HG02870 (cell line): Measurements from ENCODE around the gene TRAF1.

Experiments
- ATAC-seq: cut with Tn5 transposase; IDR thresholded peaks from one replicate; pipeline ENCODE4 v1.9.1; 2021; ENCODE audit warnings: mild to moderate bottlenecking, moderate library complexity; ENCODE audit not compliant: unreplicated experiment

TRAF1 gene

DNA sequence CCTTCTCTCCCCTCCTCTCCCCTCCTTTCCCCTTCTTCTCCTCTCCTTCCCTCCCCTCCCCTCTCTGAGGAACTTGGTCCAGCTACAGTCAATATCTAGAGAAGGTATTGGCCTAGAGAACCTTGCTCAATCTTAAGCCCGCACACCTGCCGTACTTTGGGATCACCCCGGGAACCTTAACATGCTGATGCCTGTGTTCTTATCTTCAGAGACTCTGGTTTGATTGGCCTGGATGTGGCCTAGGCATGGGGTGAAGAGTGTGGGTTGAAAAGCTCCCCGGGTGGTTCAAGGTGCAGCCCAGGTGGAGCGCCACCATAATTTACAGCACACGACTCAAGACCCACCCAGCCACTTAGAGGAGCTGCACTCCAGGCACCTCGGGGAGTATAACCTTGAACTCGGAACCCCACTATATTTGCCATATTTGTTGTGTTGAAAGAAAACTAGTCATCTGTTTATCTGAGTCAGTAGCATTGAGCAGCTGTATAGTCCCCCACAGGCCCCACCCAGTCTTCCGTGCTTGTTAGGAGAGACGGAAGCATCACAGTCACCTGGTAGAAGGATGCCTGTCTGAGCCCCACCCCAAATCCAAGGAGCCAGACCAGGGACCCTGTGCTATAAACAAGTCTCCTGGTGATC, 35.2 kb downstream of the TRAF1 start:
- no peak for ATAC-seq

DNA sequence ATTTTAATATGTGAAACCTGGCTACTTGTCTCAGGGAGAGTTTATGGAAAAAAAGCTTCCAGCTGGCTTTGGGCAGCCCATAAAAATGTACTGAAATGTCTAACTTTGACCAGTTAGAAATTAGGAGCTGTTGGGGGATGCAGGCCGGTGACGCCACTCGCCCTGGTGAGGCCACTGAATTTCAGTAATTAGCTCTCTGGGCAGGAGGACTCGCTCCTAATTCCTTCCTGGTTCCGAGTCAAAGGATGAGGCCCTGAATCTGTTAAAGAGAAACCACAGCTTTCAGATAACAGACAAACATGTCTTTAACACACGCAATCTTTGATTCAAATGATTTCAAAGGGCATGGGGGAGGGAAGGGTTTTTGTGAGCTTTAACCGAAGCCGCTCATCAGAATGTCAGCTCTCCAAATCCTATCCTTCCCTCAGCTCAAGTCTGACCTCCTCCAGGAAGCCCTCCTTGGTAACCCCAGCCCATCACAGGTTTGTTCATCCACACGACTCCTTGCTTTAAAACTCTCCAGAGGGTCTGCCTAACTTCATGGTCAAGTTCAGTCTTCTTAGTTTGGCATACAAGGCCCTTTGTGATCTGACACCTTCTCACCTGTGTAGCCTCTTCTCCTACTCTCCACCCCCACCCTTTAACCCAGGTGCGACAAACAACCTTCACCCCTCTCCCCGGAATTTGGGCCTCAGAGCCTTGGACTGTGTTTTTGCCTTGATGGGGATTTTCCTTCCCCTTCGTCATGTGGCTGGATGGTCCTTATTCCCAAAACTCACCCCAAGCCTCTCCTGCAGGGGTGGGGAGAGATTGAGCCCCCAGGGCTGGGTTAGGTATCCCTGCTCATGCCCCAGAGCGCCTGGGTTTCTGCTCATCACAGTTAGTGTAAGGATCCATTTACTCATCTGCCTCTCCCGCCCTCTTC, 36.0 kb downstream of the TRAF1 start:
- ATAC-seq, result no peak

DNA sequence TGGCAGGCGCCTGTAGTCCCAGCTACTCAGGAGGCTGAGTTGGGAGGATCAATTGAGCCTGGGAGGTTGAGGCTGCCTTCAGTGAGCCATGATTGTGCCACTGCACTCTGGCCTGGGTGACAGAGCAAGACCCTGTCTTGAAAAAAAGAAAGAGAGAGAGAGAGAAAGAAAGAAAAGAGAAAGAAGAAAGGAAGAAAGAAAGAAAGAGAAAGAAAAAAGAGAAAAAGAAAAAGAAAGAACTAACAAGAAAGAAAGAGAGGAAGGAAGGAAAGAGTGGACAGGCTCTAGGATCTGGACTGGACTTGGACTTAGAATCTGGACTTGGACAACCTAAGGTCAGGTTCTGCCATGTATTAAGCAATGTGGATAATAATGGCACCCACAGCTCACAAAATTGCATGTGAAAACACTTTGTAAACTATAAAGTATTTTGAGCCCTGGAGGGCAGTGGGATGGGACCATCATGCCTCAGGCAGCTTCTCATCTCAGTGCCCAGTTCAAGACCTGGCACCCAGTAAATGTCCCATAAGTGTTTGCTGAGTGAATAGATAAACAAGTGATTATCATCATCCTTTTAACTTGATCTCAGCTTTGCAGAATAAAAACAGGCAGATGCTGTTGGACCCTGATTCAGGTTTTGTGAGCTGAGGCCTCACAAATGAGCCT, 36.9 kb downstream of the TRAF1 start:
- no peak for ATAC-seq

DNA sequence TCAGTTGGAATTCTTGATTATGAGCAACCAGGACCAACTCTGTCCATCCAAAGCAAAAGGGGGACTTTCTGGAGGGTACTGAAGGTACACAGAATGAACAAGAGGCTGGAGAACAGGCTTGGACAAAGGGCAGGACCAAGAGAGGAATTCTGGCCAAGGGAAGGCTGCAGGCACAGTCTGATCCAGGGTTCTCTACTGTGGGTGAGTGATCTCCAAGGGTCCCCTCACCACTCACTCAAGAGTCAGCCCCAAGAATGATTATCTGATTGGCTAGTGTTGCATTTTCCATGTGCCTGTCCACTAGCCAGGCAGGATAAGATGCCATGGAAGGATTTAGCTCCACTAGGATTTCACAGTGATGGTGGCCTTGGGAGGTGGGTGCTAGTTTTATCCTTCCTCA, 38.0 kb downstream of the TRAF1 start:
- ATAC-seq, result no peak

DNA sequence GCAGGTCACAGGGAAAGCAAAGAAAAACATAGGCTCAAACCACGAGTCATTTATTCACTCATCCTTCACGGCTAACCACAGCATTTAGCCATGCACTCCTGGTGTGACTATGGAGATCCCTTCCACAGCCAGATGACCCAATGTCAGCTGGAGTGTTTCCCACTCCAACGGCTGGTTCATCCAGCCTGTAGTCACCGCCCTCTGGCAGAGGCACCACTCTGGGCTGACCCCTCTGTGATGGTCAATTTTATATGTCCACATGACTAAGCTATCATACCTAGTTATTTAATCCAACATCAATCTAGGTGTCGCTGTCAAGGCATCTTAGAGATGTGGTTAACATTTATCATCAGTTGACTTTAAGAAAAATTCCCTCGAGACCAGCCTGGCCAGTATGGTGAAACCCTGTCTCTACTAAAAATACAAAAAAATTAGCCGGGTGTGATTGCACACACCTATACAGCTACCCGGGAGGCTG, 40.1 kb downstream of the TRAF1 start:
- no peak for ATAC-seq

DNA sequence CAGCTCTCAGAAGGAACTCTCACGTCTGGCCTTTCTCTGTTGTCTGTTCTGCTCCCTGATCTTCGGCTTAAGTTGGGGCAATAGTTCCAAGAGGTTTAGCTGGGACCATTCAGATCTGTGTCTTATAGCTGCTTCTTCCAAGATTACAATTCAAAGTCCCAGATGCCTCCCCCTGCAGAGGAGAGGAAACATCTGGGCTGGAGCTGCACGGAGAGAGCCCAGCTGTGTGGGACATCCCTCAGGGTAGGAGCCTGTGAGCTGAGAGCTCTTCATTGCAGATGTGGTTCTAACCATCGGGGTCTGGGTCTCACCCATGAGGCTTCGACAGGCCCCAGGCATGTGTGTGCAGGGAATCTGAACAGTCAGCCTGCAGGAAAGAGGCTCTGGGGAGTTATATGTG, 40.6 kb downstream of the TRAF1 start:
- ATAC-seq, result no peak

DNA sequence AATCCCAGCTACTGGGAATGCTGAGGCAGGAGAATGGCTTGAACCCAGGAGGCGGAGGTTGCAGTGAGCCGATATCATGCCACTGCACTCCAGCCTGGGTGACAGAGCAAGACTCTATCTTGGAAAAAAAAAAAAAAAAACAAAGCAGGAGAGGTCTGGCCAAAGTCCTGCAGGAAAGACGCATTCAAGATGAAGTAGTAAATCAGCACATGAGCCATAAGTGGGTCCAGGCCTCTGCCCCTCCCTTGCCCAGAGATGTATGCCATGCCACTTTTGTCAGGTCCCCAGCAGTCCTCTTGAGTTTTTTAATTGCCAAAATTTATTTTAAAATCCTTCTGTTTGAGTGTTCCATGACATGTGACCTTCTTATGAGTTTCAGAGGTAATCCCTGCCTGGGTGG, 41.1 kb downstream of the TRAF1 start:
- no peak for ATAC-seq

DNA sequence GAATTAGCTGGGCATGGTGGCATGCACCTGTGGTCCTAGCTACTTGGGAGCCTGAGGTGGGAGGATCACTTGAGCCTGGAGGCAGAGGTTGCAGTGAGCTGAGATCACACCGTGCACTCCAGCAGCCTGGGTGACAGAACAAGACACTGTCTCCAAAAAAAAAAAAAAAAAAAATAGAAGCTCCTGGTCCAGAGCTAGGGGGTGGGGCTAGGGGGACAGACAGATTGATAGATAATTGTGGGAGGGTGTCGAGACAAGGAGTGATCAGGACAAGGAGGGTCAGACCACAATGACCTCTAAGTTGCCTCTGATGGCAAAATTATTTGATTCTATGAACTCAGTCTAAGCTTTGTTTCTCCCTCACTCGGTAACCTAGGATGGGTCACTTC, 43.0 kb downstream of the TRAF1 start:
- ATAC-seq, result no peak

DNA sequence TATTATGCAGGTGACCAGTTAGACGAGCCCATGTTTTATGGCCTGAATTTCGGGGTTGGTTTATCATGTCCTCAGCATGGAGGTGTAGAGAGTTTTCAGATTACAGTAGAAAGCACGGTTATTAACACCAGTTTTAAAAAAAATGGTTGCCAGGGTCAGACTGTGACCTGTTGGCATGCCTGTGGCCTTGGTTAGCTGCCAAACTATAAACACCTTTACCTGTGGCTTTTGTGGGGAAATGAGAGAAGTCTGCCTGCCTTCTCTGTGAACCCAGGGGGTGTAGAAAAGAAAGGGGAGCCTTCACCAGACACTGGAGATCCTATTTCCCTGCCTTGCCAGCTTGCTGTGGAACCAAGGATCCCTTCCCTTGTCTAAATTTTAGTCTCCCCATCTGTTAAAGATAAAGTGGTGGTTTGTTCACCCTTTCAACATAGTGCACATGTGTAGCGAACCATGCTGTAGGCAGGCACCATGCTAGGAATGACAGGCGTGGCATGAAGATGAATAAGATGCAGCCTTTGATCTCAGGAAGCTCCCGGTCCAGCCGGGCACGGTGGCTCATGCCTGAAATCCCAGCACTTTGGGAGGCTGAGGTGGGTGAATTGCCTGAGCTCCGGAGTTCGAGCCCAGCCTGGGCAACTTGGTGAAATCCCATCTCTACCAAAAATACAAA, 43.5 kb downstream of the TRAF1 start:
- ATAC-seq, result no peak

DNA sequence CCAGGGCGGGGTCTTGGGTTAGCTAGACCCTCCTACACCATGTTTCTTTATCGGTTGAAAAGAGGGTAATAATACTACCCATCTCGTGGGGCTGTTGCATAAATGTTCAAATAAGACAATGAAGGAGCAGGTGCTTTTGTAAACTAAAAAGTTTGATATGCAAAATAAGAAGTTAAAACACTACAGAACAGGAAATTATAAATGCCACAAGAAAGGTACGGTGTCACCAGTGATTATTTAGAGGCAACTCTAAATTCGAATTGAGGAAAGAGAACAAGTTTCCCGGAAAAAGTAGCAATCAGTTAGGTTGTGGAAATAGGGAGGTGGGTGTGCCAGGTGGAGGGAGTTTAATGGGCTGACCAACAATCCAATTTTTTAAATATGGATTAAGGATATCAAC, 47.1 kb downstream of the TRAF1 start:
- ATAC-seq, result no peak

DNA sequence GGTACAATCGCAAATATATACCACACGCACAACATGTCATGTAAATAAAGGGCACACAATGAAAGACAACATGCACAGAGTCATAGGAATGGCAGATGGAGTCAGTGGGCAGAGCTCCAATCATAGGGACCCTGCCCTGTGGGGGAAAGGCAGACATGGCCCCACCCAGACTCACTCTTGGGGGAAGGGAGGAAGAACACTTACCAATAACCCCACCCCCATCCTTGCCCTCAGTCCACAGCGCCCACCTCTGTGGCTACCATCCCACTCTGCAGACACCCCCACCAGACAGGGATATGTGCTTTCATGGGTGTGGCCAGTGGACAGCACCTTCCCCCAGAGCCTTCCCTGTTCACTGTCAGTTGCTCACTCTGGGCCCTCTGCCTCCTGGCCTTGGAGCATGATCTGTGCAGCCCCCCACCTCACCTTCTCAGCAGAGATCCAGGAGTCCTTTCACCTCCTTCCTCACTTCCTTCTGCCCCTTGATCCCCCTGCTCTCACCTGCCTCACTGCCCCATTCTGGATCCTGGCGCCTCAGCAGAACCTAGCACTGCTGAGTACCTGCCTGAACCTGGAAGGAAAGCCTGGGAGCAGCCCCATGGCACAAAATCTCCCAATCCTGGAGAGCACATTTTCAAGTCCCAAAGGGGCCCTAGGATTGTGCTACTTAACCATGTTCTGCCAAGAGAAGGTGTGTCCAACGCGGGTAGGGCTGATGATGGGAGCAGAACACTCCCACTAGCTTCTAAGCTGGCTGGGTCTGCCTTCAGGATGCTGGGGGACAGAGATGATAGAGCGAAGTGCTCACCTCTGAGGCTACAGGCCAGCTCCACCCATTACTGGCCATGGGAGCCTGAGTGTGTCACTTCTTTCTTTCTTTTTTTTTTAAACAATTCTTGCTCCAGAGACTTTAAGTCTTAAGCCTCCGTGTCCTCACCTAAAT, 48.1 kb downstream of the TRAF1 start:
- no peak for ATAC-seq

DNA sequence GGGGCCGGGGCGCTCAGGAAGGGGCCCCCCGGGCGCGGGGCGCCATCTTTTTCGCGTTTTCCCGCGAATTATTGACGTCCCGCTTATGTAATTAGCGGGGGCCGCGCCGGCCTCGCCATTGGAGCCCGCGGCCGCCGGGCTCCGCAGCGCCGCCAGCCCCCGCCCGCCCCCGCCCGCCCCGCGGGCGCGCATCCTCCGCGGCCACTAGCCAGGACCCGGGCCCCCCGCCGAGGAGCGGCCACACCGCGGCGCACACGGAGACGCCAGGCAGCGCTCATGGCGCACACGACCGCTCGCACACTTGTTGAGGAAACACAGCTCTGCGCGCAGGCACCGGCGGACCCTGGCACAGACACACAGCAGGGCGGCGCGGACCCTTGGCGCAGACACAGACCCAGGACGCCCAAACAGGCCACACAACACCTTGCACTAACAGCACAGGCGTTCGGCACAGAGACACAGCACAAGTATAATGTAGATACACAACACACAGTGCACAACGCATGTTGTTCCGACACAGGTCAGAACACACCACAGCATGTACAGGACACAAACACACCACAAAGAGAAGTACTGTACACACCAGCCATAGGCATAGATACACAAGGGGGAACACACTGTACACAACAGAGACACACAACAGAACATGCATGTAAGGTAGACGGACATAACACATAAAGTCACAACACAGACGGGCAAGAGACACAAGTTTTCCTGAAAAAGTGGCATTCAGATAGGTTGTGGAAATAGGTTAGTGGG, 49.1 kb downstream of the TRAF1 start:
- ATAC-seq, result no peak

DNA sequence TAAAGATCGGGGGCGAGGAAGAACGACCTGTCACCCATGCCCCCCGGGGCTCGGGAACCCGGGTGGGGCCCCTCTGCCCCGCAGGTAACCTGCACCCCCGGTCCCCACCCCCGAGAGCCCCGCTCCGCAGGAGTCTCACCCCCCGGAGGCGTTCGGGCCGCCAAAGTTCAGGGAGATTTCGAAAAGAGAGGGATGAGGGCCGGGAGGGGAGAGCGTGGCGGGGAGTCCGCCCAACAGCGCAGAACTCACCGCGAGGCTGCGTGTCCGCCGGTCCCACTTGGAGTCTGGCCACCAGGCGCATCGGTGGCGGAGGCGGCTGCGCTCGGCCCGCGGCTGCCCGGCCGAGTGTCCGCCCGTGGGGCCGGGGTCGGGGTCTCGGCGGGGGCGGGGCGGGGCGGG, 49.8 kb downstream of the TRAF1 start, which contains the start of gene PHF19:
Gene PHF19 (minus strand): TSS at position 347 of the 399 bp plus-strand sequence. CDS start 2,447 bp downstream, outside the sequence.
- ATAC-seq, result no peak

DNA sequence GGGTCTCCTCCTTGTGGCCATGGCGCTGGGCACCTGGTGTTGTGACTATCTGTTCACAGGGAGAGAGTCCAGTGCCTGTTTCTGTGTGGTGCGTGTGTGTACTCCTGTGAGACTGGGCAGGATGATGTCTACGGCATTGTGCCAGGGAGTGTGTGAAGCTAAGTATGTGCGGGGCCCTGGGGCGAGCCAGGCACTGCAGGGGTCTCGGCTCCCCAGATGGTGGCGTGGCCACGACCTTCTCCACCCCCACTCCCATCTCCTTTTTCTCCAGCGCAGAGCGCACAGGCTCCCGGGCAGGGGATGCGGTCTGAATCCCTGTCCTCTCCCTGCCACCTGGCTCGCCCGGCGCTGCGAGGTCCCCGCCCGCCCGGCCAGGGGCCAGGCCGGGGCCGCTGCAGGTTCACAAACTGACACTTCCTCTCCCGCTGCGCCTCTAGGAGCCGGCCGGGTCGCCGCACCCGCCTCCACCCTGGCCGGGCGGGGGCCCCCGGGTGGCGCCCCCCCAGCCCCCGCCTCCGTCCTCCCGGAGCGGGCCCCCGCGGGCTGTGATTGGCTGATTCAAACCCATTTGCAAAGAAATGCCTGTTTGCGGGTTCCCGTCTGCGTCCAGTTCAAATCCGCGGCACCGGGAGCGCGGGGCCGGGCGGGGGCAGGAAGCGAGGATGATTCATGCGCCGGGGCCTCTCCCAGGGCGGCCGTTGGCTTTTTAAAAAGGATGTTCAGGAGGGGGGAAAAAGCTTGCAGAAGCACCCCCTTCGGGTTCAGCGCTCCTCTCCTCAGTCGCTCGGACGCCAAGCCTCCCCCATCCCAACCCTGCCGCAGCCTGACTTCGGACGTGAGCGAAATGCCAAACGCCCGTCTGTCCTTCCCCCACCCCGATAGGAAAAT, 50.4 kb downstream of the TRAF1 start:
- ATAC-seq, result peak; percentile 62

DNA sequence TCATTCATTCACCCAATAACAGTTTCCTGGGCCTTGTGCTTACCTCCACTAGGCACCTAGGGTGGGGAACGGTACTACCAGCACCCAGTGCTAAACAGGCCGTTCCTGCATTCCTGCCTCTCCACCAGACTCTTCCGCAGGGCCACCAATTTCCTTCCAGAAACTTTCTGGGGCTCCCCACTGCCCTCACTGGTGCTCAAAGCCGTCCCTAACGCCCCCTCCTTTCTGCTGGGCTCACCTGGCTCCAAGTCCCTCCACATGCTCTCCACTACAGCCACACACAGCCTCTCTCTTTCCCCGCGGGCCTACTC, 51.0 kb downstream of the TRAF1 start:
- no peak for ATAC-seq

DNA sequence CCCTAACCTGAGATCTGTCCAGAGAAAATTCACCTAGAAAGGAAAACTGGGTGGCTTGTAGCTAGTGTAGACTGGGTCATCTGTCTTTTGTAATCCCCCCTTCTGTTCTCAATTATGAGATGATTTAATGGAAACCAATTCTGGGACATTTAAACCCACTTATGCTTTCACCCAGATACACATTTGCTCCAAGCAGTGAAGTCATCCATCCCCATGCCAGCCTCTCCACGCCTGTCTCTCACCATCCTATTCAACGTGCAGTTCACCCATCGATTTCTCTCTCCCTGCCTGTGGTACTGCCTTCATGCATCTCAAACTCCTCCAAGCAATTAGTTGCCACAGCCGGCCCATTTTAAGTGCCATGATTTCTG, 51.4 kb downstream of the TRAF1 start:
- ATAC-seq, result no peak

DNA sequence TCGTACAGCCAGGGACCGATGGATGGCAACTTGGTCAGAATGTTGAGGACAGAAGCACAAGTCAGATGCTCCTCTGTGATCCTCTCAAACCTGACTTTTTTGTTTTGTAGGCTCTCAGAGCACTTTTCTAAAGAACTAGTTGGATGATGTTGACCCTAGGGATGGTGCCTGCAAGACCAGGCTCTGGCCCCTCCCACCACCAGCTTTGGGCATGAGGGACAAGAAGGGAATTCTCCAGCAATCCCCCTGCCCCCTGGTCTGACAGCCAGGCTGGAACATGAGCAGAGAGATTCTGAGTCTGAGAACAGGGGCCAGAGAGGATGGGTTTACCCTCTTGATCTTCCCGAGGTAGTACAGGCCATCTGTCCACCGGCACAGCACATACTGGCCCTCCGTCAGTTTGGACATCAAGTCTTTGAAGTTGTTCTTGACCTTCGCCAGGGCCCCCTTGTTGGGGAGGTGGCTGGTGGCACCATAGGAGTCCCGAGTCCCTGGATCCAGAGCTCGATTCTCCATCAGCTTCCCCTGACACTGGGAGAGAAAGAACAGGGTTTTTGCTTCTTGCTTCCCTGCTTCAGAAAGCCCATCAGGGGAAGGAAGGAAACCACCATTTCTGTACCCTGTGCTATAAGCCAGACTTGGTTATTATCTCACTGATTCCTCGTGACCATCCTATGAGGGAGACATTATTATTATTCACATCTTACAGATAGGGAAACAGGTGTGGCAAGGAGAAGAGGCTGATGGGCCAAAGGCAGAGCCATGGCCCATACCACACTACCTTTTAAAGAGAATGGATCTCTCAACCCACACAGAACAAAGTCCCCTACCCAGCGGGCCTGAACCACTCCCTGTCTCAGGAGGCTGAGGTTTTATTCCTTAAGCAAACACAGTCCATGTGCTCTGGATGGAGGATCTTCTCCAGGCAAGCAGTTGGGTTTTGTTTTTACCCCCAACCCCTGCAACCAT, 52.1 kb downstream of the TRAF1 start:
- ATAC-seq, result no peak
